Stimulated activated CD4-positive, alpha-beta T cell treated with anti-CD3 and anti-CD28 coated beads, Interleukin-4, amount 100 ng/mL, for 1 hour (primary cell): Measurements from ENCODE around the gene ZC3H7B.
"Not testable (repeated sequence)": the region's sequence is repeated elsewhere in the genome, so short reads cannot be mapped to it uniquely, and the experiment has no call there.

Experiments used
- DNase-seq: peaks from one replicate; pipeline ENCODE4 v3.0.0-alpha.2; 2020

Gene ZC3H7B

DNA sequence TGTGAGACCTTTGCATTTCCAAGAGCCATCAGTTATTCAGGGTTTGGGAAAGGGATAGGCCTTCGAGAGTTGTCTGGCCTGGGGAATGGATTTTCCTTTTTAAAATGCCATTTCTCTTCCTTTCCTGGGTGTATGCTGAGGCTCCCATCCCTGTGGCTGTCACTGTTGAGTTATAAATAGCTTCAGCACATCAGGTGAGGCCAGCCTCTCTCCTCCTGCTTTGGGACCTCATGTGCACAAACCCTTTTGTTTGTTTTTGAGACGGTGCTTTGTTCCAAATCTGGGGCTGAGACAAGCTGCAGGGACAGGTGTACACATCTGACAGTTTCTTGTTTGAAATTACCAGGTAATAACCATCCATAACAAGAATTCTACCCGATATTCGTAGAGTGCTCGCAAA lies 81.8 kb downstream of the ZC3H7B start:
- no peak for DNase-seq

GRCh38 chr22:41384128-41384527 lies 82.8 kb downstream of the ZC3H7B start:
- no peak for DNase-seq

DNA sequence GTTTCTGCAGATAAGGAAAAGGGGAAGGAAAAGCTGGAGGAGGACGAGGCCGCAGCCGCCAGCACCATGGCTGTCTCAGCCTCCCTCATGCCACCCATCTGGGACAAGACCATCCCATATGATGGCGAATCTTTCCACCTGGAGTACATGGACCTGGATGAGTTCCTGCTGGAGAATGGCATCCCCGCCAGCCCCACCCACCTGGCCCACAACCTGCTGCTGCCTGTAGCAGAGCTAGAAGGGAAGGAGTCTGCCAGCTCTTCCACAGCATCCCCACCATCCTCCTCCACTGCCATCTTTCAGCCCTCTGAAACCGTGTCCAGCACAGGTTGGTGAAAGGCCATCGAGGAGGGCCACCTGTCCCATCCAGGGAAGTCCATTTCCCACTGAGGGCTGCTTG lies 86.0 kb downstream of the ZC3H7B start:
- DNase-seq, result no peak

DNA sequence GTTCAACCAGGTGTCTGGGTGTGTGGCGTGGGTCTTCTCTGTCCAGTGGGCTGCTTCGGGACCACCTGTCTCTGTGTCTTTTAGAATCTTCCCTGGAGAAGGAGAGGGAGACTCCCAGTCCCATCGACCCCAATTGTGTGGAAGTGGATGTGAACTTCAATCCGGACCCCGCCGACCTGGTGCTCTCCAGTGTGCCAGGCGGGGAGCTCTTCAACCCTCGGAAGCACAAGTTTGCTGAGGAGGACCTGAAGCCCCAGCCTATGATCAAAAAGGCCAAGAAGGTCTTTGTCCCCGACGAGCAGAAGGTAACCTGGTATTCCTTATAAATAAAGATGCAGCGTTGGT lies 92.7 kb downstream of the ZC3H7B start:
- no peak for DNase-seq

DNA sequence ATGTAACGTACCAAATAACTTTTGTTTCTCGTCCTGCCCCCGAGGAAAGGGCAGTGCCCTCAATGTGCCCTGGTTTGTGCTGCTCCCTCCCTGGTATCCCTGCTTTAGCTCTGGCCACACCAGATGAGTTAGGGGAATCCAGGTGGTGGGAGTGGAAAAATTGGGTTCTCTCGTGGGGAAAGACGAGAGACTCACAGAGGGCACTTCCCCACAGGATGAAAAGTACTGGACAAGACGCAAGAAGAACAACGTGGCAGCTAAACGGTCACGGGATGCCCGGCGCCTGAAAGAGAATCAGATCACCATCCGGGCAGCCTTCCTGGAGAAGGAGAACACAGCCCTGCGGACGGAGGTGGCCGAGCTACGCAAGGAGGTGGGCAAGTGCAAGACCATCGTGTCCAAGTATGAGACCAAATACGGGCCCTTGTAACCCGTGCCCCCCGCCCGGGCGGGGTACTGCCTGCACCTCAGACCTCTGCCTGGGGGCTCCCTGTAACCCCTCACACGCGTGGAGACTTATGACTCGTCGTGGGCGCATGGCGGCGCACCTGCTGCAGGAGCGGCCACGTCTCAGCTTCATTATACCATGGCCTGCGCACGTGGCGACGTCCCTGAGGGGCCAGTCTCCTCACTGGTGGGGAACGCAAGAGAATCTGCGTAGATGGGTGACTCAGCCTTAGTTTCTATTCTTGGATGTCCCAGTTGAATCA lies 94.4 kb downstream of the ZC3H7B start:
- no peak for DNase-seq

DNA sequence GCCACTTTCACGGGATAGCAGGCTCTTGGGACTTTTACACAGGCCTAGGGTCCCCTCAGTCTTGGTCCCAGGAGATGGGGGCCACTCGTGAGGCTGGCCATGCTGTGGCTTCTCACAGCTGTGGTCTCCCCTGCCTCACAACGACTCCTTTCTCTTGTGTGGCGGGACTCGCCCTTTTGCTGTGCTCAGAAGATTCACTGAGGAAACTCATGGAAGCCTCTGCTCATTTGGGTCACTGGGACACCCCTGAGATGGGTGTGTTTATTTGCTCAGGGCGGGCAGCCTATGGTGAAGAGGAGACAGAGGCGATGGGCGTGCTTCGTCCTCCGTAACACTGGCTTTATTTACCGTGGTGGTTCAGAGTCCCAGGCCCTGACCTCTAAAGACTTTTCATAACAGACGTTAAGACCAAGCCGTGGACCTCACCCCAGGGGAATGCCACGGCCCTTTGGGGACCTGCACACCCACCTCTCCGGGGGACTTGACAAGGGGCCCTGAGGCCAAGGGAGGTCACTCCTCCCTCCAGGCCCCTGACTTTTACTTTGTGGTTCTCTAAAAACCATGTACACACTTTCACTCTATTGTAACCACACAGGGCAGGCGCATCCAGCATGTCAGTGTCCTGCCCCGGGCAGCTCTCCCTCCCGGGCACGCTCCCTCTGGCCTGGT lies 96.0 kb downstream of the ZC3H7B start:
- DNase-seq, result no peak

DNA sequence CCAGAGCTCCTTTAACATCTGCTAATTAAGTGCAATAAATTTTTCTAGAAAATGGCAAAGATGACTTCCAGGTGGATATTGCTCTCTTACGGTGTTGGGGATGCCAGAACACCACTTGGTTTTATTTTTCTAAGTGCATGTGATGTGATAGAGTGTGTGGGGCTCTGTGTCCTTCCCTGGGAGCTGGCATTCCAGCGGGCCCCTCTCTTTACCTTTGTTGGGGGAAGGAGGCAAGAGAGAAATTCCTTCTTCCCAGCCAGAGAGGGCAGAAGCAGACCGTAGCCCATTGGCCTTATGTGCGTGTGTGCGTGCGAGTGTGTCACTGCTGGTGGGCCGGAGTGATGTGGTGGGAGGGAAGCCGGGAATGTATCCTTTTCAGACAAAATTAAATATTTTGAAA lies 97.6 kb downstream of the ZC3H7B start:
- no peak for DNase-seq

DNA sequence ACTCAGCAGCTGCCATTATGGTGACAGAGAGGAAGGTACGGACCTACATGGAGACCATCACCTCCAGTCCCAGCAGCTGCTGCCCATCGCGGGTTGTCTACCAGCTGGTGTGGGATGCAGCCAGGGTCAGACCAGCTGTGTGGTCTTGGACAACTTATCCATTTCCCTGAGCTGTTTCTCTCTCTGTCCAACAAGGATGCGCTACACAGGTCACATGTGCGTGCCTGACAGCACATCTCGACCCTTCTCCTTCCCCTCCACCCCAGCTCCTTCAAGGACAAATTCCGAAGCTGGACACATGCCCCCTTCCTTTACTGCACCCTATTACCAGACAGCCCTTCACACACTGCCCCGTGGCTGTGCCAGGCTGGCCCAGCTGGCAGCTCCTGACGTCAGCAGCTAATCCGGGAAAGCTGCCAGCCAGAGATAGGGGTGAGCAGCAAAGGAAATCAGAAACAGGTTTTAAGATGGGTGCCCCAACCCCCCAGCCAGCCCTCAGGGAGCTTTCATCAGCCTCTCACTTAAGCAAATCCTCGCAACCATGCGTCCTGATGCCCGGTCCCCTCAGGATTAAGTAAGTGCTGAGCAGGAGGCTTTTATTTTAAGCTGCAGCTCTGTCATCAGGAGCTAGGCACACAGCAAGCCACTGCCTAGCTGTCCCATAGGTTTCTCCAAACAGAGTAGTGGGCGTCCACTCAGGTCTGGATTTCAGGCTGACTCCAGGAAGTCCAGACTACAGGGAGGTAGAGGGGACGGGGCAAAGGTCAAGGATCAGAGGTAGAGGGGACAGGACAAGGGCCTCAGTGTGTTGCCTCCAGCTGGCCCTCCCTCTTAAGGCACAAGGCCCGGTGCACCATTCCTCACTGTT lies 100.7 kb downstream of the ZC3H7B start:
- DNase-seq, result no peak

GRCh38 chr22:41402851-41403250 lies 101.5 kb downstream of the ZC3H7B start:
- DNase-seq, result not testable (repeated sequence)

DNA sequence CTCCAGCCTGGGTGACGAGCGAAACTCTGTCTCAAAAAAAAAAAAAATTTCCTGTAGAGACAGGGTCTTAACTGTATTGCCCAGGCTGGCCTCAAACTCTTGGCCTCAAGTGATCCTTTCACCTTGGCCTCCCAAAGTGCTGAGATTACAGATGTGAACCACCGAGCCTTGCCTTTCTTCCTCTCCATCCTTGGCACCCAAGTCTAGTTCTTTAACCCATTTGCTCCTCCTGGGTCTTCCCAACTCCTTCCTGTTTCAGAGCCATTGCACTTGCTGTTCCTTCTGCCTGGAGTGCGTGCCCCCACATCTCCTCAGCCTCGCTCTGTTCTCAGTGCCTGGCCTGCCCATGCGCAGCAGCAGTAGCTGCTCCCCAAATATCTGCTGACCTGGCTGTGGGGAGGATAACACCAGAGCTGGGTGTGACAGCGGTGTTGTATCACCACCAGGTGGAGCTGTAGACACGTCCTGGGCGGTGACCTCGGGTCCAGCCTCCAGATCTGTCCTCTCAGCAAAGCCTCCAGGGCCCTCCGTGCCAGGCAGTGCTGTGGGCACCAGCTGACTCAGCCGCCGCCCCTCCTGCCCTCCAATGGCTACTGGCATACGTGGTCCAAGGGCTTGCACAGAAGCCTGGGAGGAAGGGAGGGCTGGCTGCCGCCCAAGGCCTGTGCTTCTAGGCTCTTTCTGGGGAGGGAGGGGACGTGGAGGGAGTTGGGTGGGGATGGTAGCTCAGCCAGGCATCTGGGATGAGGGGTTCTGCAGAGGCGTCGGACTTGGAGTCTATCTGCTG lies 102.4 kb downstream of the ZC3H7B start:
- peak; percentile 73 for DNase-seq

DNA sequence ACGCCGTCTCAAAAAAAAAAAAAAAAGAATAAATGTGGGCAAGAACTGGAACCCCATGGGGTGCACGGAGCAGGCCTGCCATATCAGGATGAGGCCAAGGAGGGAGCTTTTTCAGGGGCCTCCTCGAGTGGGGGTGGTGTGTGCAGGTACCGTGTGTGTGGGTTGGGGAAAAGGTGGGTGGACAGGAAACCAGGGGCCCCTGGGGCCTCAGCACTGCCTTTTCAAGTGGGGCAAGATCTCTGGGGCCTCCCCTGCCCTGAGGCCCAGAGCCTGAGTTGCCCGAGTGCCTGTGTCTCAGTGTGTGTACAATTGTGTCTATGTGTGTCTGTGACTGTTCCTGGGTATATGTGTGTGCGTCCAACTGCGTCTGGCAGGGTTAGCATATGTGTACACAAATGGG lies 104.3 kb downstream of the ZC3H7B start:
- peak; percentile 44 for DNase-seq

DNA sequence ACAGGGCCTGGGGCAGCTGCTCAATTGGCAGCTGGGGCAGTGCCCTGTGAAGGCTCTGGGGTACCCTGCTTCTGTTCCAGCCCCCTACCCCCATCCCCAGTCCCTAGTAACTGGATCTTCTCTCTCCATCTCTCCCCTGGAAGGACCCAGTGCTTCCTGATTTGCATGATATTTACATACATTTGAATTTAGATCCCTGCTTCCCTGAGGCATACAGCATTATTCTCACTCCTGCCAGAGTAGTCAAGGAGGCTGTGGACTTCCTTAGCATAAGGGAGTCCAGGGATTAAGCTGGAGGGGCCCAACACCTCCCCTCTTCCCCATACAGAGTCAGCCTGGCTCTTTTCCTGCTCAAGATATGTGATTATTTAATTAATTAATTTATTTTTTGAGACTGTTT lies 105.1 kb downstream of the ZC3H7B start:
- no peak for DNase-seq

GRCh38 chr22:41407433-41407832 lies 106.1 kb downstream of the ZC3H7B start:
- no peak for DNase-seq

- DNase-seq, result no peak
Measured at GRCh38 chr22:41408665-41409064, 107.3 kb downstream of the ZC3H7B start.
